Medulla oblongata (tissue), 1 donor: ENCODE data around the gene LRIG2.
"Not testable (repeated sequence)": the region's sequence is repeated elsewhere in the genome, so short reads cannot be mapped to it uniquely, and the experiment has no call there.

Experiments used
- DNase-seq: peaks from one replicate; pipeline ENCODE4 v3.0.0-alpha.2; 2015; ENCODE audit errors: extremely low spot score

LRIG2 gene, protein sequence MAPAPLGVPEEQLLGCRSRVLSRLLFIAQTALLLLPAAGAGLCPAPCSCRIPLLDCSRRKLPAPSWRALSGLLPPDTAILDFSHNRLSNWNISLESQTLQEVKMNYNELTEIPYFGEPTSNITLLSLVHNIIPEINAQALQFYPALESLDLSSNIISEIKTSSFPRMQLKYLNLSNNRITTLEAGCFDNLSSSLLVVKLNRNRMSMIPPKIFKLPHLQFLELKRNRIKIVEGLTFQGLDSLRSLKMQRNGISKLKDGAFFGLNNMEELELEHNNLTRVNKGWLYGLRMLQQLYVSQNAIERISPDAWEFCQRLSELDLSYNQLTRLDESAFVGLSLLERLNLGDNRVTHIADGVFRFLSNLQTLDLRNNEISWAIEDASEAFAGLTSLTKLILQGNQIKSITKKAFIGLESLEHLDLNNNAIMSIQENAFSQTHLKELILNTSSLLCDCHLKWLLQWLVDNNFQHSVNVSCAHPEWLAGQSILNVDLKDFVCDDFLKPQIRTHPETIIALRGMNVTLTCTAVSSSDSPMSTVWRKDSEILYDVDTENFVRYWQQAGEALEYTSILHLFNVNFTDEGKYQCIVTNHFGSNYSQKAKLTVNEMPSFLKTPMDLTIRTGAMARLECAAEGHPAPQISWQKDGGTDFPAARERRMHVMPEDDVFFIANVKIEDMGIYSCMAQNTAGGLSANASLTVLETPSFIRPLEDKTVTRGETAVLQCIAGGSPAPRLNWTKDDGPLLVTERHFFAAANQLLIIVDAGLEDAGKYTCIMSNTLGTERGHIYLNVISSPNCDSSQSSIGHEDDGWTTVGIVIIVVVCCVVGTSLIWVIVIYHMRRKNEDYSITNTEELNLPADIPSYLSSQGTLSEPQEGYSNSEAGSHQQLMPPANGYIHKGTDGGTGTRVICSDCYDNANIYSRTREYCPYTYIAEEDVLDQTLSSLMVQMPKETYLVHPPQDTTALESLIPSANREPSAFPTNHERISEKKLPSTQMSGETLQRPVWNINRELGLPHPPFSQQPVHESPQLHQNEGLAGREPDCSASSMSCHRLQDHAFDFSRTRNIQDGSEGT

DNA sequence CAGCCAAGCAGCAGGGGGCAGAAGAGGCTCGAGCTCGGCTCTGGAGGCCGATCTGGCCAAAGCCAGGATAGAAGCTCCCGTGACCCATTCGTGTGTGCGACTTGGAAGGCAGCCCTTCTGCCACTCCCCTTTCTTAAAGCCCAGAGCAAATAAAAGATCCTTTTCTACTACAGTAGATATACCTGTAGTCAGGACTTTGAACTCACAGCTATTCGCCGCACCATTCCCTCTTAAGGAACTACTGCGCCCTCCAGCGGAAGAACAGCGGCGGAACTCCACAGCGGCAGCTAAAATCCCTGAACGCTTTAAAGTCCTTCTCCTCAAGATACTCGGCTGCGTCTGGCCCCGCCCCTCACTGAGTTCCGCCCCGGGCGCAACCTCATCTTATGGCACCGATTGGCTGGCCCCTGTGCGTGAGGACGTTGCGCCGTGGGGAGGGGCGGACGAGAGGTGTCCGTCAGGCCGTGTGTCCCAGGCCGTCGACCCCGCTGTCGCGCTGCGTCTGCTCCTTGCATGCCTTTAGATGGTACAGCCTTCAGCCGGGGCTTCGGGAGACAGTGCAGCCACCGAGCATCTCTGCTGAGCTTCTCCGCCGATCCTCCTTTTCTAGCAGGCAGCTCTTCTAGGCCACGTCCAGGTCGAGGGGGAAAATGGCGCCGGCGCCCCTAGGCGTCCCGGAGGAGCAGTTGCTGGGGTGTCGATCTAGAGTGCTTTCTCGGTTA lies at the start of gene LRIG2:
TSS of gene LRIG2 (plus strand) at position 442 of the 722 bp plus-strand sequence. CDS start at position 651, 209 bp downstream.
- peak; percentile 99 for DNase-seq

DNA sequence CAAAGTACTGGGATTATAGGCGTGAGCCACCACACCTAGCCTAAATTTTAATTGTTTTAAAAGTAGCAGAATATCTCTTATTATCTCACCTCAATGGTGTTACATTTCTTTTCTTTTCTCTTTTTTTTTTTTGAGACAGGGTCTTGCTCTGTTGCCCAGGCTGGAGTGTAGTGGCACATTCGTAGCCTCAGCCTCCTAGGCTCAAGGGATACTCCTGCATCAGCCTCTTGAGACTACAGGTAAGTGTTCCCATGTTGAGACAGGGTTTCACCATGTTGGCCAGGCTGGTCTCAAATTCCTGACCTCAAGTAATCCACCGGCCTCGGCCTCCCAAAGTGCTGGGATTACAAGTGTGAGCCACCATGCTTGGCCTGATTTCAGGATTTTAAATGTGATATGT lies 49.7 kb upstream of the LRIG2 start:
- not testable (repeated sequence) for DNase-seq

DNA sequence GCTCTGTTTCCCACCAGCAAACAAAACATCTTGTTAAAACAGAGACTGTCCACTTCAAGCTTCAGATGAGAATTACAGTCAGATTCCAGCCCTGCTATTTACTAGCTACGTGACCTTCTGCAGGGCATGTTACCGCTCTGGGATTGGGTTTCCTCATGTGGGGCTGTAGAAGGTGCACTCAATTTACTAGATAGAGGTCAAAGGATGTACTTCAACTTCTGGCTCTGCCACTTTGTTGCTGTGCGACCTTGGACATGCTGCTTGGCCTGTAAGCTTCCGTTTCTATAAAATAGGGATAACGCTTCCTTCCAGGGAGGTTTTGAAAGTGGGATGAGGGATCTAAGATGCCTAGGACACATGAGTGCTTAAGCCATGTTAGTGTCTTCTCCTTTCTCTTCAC lies 46.0 kb upstream of the LRIG2 start:
- DNase-seq: no peak

DNA sequence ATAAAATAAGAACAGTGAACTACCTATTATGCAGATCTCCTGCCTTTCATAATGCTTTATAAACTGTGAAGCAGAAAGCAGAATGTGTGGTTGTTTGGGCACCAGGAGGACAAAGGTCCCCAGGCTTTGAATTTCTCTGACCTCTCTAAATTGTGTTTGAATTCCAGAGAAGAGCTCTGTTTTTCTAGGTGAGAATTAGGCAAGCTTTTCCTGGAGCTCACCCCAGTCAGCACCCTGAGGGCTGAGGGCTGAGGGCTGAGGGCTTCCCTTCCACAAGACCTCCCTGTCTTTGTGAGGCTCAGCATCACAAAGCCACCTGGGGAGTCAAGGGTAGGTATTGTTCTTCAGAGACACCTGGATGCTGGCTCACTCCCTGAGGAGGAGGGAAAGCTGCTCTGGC lies 45.5 kb upstream of the LRIG2 start:
- no peak for DNase-seq

DNA sequence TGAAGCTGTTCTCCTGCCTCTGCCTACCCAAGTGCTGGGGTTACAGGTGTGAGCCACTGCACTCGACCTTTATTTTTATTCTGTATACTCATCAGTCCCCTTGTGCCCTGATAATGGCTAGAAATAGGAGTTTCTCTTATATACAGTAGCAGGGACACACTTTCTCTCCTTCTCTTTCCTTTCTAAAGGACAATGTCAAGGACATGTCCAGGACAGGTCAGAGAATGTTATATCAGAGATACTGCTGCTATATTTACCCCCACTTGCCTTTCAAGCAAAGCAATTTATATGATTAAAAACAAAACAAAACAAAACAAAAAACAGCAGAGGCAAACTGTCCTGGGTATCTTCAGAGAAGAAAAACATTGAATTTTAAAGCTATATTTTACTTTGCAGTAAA lies 43.2 kb upstream of the LRIG2 start:
- no peak for DNase-seq

DNA sequence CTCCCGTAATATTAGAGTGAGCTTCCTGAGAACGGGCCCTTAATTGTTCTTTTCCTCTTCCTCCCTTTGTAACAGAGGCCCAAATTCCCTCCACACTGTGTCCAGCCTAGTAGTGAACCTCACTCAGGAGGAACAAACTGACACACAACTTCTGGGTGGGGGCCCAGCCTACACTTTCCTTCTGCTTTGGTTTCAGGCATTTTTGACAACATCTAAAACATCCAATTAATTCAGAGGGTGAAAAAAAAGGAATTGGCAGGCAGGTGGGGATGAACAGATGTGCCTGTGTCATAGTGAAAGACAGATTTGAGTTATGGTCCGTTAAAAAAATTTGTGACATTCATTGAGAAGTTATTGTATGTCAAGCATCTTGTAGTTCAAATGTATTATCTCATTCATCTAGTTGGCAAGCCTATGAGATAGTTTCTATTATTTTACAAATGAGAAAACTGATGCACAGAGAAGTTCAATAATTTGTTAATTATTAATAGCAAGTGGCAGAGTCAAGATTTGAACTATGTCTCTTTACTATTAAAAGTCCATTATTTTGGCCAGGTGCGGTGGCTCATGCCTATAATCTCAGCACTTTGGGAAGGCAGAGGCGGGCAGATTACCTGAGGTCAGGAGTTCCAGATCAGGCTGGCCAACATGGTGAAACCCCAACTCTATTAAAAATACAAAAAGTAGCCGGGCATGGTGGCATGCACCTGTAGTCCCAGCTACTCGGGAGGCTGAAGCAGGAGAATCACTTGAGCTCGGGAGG lies 41.6 kb upstream of the LRIG2 start:
- DNase-seq: no peak

DNA sequence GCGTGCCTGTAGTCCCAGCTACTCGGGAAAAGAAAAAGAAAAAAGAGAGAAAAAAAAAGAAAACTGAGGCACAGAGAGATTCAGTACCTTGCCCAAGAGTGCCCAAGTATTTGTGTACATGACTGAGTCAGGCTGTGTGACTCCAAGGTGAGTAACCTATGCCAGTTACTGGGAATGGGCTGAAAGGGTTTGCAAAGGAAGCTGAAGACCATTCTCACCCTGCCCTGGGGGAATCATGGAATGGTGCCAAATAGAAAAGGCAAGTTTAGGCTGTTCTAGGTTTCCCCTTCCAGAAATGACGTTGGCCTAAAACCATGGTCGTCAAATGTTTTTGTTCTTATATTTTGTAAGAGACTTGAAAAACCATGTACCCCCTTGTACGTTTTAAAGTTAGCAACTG lies 37.9 kb upstream of the LRIG2 start:
- DNase-seq: no peak

DNA sequence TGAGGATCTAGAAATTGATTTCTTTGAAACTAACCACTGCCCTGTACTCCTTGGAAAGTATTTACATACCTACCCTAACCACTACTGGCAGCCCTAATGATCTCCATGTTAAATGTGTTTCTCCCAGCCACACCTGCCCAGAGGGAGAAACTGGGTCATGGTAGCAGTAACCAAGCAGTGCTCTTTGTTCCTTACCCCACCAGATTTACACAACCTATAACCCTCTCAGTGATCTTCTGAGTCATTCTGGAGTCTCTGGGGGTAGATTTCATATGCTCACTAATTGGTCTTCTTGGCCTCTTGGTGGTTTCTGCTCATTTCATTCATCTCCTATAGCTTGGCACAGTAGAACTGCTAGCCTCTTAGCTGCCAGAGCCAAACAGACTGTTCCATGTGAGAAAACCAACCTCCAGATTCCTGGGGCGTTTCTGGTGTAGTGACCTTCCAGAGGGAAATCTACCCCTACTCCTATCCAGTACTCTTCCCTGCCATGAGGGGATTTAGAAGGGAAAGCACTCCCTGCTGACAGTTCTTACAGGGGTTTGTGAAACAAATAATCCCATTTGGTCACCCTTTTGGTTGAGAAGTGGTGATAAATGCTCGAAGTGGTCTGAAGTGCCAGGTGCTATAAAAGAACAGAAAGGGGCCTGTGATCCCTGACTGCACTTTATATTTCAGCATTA lies 36.2 kb upstream of the LRIG2 start:
- DNase-seq: no peak

DNA sequence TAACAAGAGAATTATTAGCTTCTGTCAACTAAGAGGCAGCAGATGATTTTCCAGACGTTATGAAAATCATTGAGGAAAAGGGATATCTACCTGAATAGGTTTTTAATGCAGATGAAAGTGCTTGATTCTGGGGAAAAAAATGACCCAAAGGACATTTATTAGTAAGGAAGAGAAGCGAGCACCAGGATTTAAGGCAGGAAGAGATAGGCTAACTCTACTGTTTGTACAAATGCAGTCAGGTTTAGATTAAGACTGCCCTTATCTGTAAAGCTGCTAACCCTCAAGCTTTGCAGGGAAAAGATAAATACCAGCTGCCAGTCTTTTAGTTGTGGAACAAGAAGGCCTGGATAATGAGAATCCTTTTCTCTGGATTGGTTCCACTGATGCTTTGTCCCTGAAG lies 33.0 kb upstream of the LRIG2 start:
- no peak for DNase-seq

DNA sequence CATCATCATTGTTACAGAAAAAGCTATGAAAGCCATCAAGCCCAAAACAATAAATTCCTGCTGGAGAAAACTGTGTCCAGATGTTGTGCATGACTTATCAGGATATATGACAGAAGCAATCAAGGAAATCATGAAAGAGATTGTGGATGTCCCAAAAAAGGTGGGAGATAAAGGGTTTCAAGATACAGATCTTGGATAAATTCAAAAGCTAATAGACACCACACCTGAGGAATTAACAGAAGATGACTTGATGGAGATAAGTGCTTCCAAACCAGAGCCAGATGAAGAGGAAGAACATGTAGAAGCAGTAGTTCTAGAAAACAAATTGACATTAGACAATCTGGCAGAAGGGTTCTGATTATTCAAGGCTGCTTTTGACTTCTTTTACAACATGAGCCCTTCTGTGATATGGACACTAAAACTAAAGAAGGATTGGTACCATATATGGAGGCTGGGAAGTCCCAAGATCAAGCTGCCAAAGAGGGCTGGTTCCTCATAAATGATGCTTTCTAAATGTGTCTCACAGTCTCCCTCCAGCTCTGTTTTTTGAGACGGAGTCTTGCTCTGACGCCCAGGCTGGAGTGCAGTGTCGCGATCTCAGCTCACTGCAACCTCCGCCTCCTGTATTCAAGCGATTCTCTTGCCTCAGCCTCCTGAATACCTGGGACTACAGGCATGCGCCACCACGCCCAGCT lies 32.1 kb upstream of the LRIG2 start:
- DNase-seq: no peak

DNA sequence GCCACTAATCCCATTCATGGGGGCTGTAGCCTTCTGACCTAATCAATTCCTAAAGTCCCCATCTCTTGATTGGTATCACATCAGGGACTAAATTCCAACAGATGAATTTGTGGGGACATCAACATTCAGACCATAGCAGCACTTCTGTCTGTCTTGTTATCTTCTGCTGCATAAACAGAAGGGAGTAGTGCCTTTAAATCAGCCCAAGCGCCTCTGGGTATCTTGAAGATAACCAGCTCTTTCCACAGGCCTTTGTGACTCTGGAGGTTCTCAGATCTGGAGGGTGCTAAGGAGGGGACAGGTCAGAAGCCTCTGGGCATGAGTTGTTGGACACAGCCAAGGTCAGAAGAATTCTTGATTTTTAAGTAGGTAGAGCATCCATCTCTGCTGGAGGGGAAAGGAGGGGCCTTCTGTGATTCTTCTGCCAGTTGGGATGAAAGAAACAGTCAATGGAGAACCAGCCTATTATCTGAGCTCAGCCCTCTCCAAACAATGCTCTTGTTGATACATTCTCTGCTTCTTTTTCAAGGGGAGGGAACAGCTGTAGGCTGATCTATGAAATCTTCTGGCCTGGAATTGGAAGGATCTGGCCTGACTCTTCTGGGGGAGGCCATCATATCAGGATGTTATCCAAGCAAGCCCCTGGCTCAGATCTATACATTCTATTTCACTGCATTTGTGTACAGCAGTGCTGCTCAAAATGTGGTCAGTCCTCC lies 31.3 kb upstream of the LRIG2 start:
- peak; percentile 89 for DNase-seq

DNA sequence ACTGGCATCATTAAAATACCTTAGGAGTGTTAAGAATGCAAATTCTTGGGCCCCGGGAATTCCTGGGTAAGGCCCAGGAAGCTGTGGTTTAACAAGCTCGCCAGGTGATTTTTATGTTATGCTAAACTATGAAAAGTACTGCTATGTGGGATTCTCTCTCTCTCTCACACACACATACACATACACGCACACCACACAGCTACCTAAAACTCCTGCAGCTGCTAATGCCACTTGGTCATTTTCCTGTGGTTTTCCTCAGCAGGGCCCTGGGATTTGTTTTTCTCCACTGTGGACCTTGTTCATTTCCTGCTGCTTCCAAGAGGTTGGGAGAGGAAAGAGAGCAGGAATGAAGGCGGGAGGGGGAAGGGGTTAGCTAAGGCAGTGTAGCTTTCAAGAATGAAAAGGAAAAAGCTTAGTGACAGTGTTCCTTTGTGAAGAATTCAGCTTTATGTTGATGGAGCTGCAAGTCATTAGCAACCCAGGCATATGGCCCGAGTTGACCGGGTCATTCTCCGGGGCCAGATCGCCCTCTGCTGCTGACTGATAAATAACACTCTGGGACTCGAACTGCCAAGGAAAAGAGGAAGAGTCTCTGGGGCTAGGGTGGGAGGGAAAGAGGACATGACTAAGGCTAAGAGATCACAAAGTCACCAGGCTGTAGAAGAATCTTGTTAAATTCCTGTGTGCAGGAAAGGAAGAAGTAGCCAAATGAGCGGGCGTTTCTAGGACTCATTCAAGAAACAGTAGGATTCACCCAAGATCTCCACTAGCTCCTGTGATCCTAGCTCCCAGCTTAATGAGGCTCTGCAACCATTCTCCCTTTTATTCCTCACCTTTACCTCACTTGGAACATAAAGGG lies 30.5 kb upstream of the LRIG2 start:
- peak; percentile 95 for DNase-seq

DNA sequence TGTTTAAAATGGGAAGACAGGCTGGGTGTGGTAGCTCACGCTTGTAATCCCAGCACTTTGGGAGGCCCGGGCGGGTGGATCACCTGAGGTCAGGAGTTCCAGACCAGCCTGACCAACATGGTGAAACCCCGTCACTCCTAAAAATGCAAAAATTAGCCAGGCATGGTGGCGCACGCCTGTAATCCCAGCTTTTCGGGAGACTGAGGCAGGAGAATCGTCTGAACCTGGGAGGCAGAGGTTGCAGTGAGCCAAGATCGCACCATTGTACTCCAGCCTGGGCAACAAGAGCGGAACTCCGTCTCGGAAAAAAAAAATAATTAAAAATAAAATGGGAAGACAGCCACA lies 29.9 kb upstream of the LRIG2 start:
- not testable (repeated sequence) for DNase-seq

DNA sequence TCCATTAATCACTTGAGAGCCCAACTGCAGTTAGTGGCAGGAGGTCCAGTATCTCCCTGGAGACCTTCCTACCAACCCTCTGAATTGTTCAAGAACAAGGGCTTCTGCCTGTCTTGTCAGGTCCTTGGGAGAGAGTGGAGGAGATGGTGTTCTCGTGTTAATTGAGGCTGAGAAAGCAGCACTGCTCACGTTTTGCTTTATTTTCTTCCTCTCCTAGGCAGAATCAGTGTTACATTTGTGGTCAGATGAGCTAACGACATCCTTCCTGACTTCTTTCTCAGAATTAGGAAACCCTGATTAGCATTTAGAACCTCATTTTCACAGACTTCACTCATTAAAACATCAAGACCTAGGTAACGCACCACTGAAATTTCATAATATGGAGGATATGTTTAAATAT lies 26.4 kb upstream of the LRIG2 start:
- DNase-seq: no peak

DNA sequence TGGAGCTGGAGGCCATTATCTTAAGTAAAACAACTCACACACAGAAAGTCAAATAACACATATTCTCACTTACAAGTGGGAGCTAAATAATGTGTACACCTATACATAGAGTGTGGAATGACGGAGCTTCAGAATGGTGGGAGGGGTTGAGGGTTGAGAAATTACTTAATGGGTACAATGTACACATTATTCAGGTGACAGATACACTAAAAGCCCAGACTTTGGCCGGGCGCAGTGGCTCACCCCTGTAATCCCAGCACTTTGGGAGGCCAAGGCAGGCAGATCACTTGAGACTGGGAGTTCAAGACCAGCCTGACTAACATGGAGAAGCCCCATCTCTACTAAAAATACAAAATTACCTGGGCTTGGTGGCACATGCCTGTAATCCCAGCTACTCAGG lies 24.9 kb upstream of the LRIG2 start:
- no peak for DNase-seq

DNA sequence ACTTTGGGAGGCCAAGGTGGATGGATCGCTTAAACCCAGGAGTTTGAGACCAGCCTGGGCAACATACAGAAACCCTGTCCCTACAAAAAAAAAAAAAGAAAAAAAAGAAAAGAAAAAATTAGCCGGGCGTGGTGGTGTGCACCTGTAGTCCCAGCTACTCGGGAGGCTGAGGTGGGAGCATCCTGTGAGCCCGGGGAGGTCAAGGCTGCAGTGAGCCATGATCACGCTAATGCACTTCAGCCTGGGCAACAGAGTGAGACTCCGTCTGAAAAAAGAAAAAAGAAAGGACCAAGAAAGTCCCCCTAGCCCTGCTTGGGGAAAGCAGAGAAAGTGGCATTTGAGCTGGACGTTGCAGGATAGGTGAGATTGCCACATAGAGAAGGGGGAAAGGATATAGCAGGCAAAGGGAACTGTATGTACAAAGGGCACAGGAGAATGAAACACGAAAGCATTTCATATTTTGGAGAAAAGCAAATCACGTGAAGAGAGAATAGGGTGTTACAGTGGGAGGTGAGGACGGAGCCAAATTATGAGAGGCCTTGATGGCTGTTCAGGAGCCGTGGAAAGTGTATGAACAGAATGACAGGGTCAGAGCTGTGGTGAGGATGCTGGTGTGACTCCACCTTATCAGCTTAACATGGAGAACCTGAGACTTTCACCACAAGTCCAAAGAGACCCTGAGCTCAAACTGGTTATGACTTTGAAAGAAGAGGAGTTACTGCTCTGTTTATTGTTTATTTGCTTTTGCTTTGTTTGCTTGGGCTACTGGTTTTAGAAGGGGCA lies 19.5 kb upstream of the LRIG2 start:
- no peak for DNase-seq

DNA sequence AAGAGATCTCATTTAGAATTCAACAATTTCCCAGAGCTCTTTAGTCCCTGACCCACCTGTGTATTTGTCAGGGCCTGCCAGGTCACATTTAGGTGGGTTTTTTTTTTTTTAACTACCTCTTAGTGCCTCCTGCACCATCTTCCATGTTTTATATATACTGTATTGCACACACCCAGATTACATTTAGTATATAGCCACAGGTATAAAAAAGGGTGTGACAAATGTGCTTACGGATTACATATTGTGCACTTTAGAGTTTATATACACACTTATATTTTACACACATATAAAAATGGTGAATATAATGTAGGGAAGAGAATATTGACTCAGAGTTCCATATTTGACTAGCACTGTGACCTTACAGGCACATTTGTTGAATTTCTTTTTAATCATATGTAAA lies 17.4 kb upstream of the LRIG2 start:
- DNase-seq: no peak

DNA sequence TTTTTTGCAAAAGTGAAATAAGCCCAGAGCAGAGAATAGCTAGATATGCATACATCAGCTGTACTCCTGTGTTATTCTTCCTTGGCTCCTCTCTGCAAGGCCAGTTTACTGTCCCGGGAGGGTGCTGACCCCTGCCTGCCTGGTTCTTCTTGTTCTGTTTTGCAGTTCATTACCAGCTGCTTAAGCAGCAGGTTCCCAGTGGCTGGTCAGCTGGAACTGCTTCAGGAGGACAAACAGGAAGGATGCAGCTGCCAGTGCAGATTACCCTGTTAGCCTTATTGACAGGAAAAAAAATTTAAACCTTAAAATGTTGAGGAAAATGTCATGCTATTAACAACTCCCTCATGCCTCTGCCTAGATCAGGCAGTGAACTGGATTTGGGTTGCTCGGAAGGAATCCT lies 16.0 kb upstream of the LRIG2 start:
- DNase-seq: no peak
